Neuronal stem cell (in vitro differentiated cells): ENCODE measurements around the gene CHL1.

Experiments
- DNase-seq: peaks from one replicate; pipeline ENCODE4 v3.0.0-alpha.2; 2013; ENCODE audit warnings: low spot score
- H2AFZ ChIP-seq: one replicate; pipeline ENCODE4 v1.6.1; 2013; ENCODE audit warnings: mild to moderate bottlenecking, low read length, inconsistent platforms
- H2AK5ac ChIP-seq: 2 replicates; pipeline ENCODE4 v1.6.1; 2013; ENCODE audit warnings: low read depth, mild to moderate bottlenecking, inconsistent platforms, low read length, moderate library complexity, mixed read lengths
- H2BK120ac ChIP-seq: 2 replicates; pipeline ENCODE4 v1.6.1; 2013; ENCODE audit warnings: low read depth, mild to moderate bottlenecking, inconsistent platforms, low read length, moderate library complexity, mixed read lengths
- H2BK12ac ChIP-seq: one replicate; pipeline ENCODE4 v1.6.1; 2013; ENCODE audit warnings: low read length, inconsistent platforms
- H2BK15ac ChIP-seq: 2 replicates; pipeline ENCODE4 v1.6.1; 2013; ENCODE audit warnings: mild to moderate bottlenecking, low read length, inconsistent platforms, mixed read lengths
- H2BK5ac ChIP-seq: one replicate; pipeline ENCODE4 v1.6.1; 2013; ENCODE audit warnings: inconsistent platforms, mild to moderate bottlenecking, low read length, moderate library complexity
- H3K14ac ChIP-seq: one replicate; pipeline ENCODE4 v1.6.1; 2013; ENCODE audit warnings: low read length, inconsistent platforms
- H3K18ac ChIP-seq: 2 replicates; pipeline ENCODE4 v1.6.1; 2013; ENCODE audit warnings: low read length, inconsistent platforms
- H3K23ac ChIP-seq: 2 replicates; pipeline ENCODE4 v1.6.1; 2013; ENCODE audit warnings: low read depth, mild to moderate bottlenecking, mixed read lengths, low read length, inconsistent platforms; ENCODE audit not compliant: poor library complexity
- H3K27ac ChIP-seq: replicated peaks from 3 replicates; pipeline ENCODE4 v1.5.1; 2013; ENCODE audit warnings: low read length, inconsistent platforms
- H3K27me3 ChIP-seq, 3 experiments: 2 replicates each; pipeline ENCODE4 v1.6.1; 2013; ENCODE audit warnings: low read length in 3 of 3, mild to moderate bottlenecking in 2 of 3, inconsistent platforms in 1 of 3, low read depth in 1 of 3, mixed read lengths in 1 of 3, moderate library complexity in 1 of 3; ENCODE audit not compliant: control insufficient read depth in 3 of 3, insufficient read depth in 3 of 3
- H3K36me3 ChIP-seq, 2 donors: replicated peaks in 1 of 2; 2 replicates each; pipeline ENCODE4 v1.6.1; 2013; ENCODE audit warnings: low read length in 2 of 2; ENCODE audit not compliant: control insufficient read depth in 2 of 2, insufficient read depth in 2 of 2
- H3K4ac ChIP-seq: 2 replicates; pipeline ENCODE4 v1.6.1; 2013; ENCODE audit warnings: inconsistent platforms, mild to moderate bottlenecking, low read length, moderate library complexity
- H3K4me1 ChIP-seq, 2 donors: 1 replicate in 1 of 2; 2 replicates in 1 of 2; pipeline ENCODE4 v1.6.1; 2013; ENCODE audit warnings: low read length in 2 of 2, low read depth in 1 of 2; ENCODE audit not compliant: control insufficient read depth in 2 of 2, insufficient read depth in 1 of 2
- H3K4me2 ChIP-seq: one replicate; pipeline ENCODE4 v1.6.1; 2013; ENCODE audit warnings: mild to moderate bottlenecking, low read length, inconsistent platforms; ENCODE audit not compliant: insufficient read depth, poor library complexity, severe bottlenecking
- H3K4me3 ChIP-seq, 2 donors: 2 replicates each; pipeline ENCODE4 v1.5.1; 2013; ENCODE audit warnings: low read length in 2 of 2, mild to moderate bottlenecking in 2 of 2, inconsistent platforms in 1 of 2, moderate library complexity in 1 of 2
- H3K79me1 ChIP-seq: one replicate; pipeline ENCODE4 v1.6.1; 2013; ENCODE audit warnings: low read depth, mild to moderate bottlenecking, inconsistent platforms, low read length, moderate library complexity
- H3K9ac ChIP-seq: one replicate; pipeline ENCODE4 v1.6.1; 2013; ENCODE audit warnings: mild to moderate bottlenecking, low read depth, low read length, inconsistent platforms; ENCODE audit not compliant: poor library complexity
- H3K9me3 ChIP-seq, 2 donors: replicated peaks in 1 of 2; 2 replicates each; pipeline versions ENCODE3 to v1.6.1; 2013; ENCODE audit warnings: low read length in 2 of 2, mild to moderate bottlenecking in 2 of 2, inconsistent platforms in 1 of 2, low read depth in 1 of 2, mixed read lengths in 1 of 2, moderate library complexity in 1 of 2; ENCODE audit not compliant: control insufficient read depth in 2 of 2, insufficient read depth in 1 of 2
- H4K8ac ChIP-seq: one replicate; pipeline ENCODE4 v1.6.1; 2013; ENCODE audit warnings: low read depth, mild to moderate bottlenecking, inconsistent platforms, low read length, moderate library complexity
- H4K91ac ChIP-seq: one replicate; pipeline ENCODE4 v1.6.1; 2013; ENCODE audit warnings: low read length, low read depth, mild to moderate bottlenecking, inconsistent platforms; ENCODE audit not compliant: poor library complexity
- WGBS, 2 donors: extraction: QIAGEN DNeasy Blood & Tissue Kit; methylation state at CpG; one replicate each; pipeline ENCODE4 v1.1.7; 2013; ENCODE audit warnings: missing lambda C conversion rate in 2 of 2, mixed read lengths in 1 of 2; ENCODE audit not compliant: insufficient read length in 2 of 2, insufficient replicate concordance in 1 of 2; ENCODE audit errors: extremely low coverage in 2 of 2; 5-methylcytosine and 5-hydroxymethylcytosine counted together

The CHL1 gene

GRCh38 chr3:217948-218347 lies 21.4 kb downstream of the CHL1 start:
- Histone ChIP-seq H3K9me3 (peaks cover 0 to 1% of the 10 kb centered on the region in 2 donors), H3K79me1 (no peaks in the 10 kb centered on the region), H3K14ac (no peak overlapping the region), H3K4me1 (no peaks in the 10 kb centered on the region), H3K4me2 (no peak overlapping the region), H3K4ac (no peak overlapping the region), H3K23ac (no peak overlapping the region), H3K27me3 (no peaks in the 10 kb centered on the region), H2BK15ac (no peak overlapping the region), H2AFZ (no peak overlapping the region), H2BK5ac (no peak overlapping the region), H3K27ac (no peak overlapping the region), H3K18ac (no peak overlapping the region), H3K36me3 (no peaks in the 10 kb centered on the region), H2AK5ac (no peak overlapping the region), H4K8ac (no peak overlapping the region), H2BK120ac (no peak overlapping the region), H4K91ac (no peak overlapping the region), H3K4me3 (no peak overlapping the region), H3K9ac (no peak overlapping the region), H2BK12ac (no peak overlapping the region)
- DNase-seq: no peak
- WGBS, 2 donors: no CpG with 5 or more reads among the region's 2 CpGs

DNA sequence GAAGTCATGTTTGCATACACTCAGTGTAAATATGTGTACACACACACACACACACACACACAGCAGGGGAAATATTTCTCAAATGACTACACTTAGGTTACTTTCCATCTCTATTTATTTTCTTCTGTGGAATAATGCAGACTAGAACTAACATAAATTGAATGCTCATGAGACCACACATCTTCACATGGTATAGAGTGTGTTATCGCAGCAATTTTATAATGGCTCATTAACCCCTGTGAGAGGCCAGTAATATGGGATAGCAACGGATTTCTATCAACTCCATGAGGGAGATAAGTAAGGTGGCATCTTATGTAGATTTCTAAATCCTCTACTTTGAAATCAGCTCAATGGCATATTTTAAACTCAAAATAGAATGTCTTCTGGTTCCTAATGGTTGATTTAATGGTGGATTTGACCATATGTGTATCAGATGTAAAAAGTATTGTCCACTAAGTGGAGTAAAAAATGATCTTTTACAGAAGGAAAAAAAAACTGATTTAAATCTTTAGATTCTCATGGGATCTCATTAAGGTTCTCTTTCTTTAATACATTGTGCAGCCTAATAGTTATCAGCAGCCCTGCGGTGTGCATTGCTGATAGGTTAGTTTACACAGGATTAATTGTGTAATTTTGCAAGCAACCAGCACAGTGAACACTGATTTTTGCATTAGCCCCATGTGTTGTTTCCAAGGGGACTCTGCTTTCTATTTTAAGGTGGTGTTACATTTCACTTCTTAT lies 32.0 kb downstream of the CHL1 start:
- no peak overlapping the region for H3K4me2 ChIP-seq
- no peak overlapping the region for H3K4ac ChIP-seq
- no peak overlapping the region for H3K14ac ChIP-seq
- peaks cover 1 to 3% of the 10 kb centered on the region in 2 donors for H3K4me1 ChIP-seq
- no peaks in the 10 kb centered on the region for H3K36me3 ChIP-seq
- H3K18ac ChIP-seq: no peak overlapping the region
- no peak overlapping the region for H4K91ac ChIP-seq
- H2BK12ac ChIP-seq: no peak overlapping the region
- H4K8ac ChIP-seq: no peak overlapping the region
- H2BK120ac ChIP-seq: no peak overlapping the region
- no peaks in the 10 kb centered on the region for H3K9me3 ChIP-seq
- no peak overlapping the region for H3K4me3 ChIP-seq
- H3K9ac ChIP-seq: no peak overlapping the region
- H2BK15ac ChIP-seq: no peak overlapping the region
- no peaks in the 10 kb centered on the region for H3K79me1 ChIP-seq
- H2BK5ac ChIP-seq: no peak overlapping the region
- no peak overlapping the region for H2AK5ac ChIP-seq
- H2AFZ ChIP-seq: no peak overlapping the region
- H3K23ac ChIP-seq: no peak overlapping the region
- DNase-seq: no peak
- WGBS, 2 donors: no CpG with 5 or more reads among the region's 3 CpGs
- H3K27ac ChIP-seq: no peak overlapping the region
- no peaks in the 10 kb centered on the region for H3K27me3 ChIP-seq

DNA sequence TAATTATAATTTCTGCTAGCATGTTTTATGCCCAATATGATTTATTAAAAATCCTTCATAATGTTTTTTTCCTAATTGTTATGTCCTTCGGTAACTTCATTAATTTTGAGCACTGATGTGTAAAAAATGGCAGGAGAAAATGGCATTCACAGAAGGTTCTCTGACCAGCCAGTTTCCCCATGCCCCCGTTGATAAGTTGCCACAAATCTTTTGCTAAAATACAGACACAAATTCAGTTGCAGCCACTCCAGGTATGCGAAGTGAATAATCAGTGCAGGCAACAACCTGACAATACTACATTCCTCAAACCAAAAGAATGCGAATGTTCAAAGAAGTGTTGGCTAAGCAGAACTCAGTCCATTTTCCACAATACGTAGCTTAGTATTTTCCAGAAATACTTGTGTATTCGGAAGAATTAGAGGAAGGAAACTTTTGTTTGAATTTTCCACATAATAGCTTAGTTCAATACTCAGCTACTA lies 32.7 kb downstream of the CHL1 start:
- H3K4me2 ChIP-seq: no peak overlapping the region
- H2BK15ac ChIP-seq: no peak overlapping the region
- H2BK12ac ChIP-seq: no peak overlapping the region
- H3K27ac ChIP-seq: no peak overlapping the region
- H3K9ac ChIP-seq: no peak overlapping the region
- no peak overlapping the region for H3K14ac ChIP-seq
- no peaks in the 10 kb centered on the region for H3K27me3 ChIP-seq
- no peak overlapping the region for H3K18ac ChIP-seq
- H3K4me1 ChIP-seq: peaks cover 1 to 3% of the 10 kb centered on the region in 2 donors
- no peak overlapping the region for H3K4me3 ChIP-seq
- no peak overlapping the region for H2BK5ac ChIP-seq
- no peaks in the 10 kb centered on the region for H3K36me3 ChIP-seq
- no peak overlapping the region for H2AK5ac ChIP-seq
- no CpG with 5 or more reads among the region's 6 CpGs for WGBS, 2 donors
- no peaks in the 10 kb centered on the region for H3K9me3 ChIP-seq
- no peak overlapping the region for H4K91ac ChIP-seq
- DNase-seq: no peak
- H3K79me1 ChIP-seq: no peaks in the 10 kb centered on the region
- no peak overlapping the region for H3K4ac ChIP-seq
- H2BK120ac ChIP-seq: no peak overlapping the region
- no peak overlapping the region for H3K23ac ChIP-seq
- H2AFZ ChIP-seq: no peak overlapping the region
- H4K8ac ChIP-seq: no peak overlapping the region

DNA sequence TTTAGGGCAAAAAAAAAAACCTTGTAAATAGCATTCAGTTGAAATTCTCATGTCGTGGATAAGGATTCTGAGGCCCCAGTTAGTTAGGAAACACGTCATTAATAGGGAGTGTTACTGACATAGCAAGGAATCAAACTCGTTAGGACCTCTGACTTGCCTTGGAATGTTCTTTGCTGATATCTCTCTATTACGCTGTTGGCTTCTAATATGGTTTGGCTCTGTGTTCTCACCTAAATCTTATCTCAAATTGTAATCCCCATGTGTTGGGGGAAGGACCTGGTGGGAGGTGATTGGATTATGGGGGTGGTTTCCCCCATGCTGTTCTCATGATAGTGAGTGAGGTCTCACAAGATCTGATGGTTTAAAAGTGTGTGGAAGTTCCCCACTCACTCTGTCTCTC lies 40.3 kb downstream of the CHL1 start:
- WGBS, 2 donors: no CpG with 5 or more reads among the region's 4 CpGs

More for the DNA sequence above, 40.3 kb downstream of the CHL1 start:
- H4K91ac ChIP-seq: no peak overlapping the region
- no peak overlapping the region for H2BK120ac ChIP-seq
- H3K79me1 ChIP-seq: no peaks in the 10 kb centered on the region
- H3K36me3 ChIP-seq: no peaks in the 10 kb centered on the region
- H3K4me1 ChIP-seq: no peaks in the 10 kb centered on the region
- no peaks in the 10 kb centered on the region for H3K9me3 ChIP-seq
- H3K9ac ChIP-seq: no peak overlapping the region
- no peak overlapping the region for H4K8ac ChIP-seq
- H3K4ac ChIP-seq: no peak overlapping the region
- H3K27me3 ChIP-seq: no peaks in the 10 kb centered on the region
- no peak overlapping the region for H2AK5ac ChIP-seq
- no peak overlapping the region for H3K14ac ChIP-seq
- no peak overlapping the region for H2AFZ ChIP-seq
- H3K4me2 ChIP-seq: no peak overlapping the region
- H2BK12ac ChIP-seq: no peak overlapping the region
- no peak for DNase-seq
- H3K4me3 ChIP-seq: no peak overlapping the region
- H3K18ac ChIP-seq: no peak overlapping the region
- H2BK15ac ChIP-seq: no peak overlapping the region
- no peak overlapping the region for H3K23ac ChIP-seq
- no peak overlapping the region for H2BK5ac ChIP-seq
- no peak overlapping the region for H3K27ac ChIP-seq
